Breast epithelium (tissue), 3 donors: ENCODE data around the gene TAP1.

Experiments
- CTCF ChIP-seq, 3 donors: fragments of 450-650 bp; IDR thresholded peaks; one replicate each; pipeline ENCODE4 v1.5.1; 2016 to 2017; ENCODE audit warnings: antibody characterized with exemption in 3 of 3, mild to moderate bottlenecking in 3 of 3, moderate library complexity in 3 of 3
- POLR2AphosphoS5 ChIP-seq, 3 donors: sonication (generic); formaldehyde crosslinking; IDR thresholded peaks; one replicate each; pipeline ENCODE4 v1.6.1; 2017; ENCODE audit warnings: antibody characterized with exemption in 3 of 3

GRCh38 chr6:32839356-32839755 is 14.1 kb downstream of the TAP1 start:
- TF ChIP-seq CTCF (IDR thresholded peaks at IDR 0.05) (no peak), POLR2AphosphoS5 (IDR thresholded peaks at IDR 0.05) (no peak)
